Activated CD8-positive, alpha-beta T cell treated with anti-CD3 and anti-CD28 coated beads for 36 hours (primary cell): Measurements from ENCODE around the gene LANCL2. TPM values are rescaled to one million over a fixed set of nuclear protein-coding genes. Genes with fewer than 3 reads are reported as not detected.
A peak's percentile ranks its signal among the peaks of the same experiment; 100 is the strongest.
"Not testable (repeated sequence)": the region's sequence is repeated elsewhere in the genome, so short reads cannot be mapped to it uniquely, and the experiment has no call there.

Experiments
- ATAC-seq: fragments of 200-7000 bp; cut with Tn5 transposase; one replicate; pipeline ENCODE4 v1.10.0; 2021; ENCODE audit warnings: mild to moderate bottlenecking, moderate library complexity
- CTCF ChIA-PET: fragments of 350-600 bp; sonication (Branson Sonifier 250); formaldehyde crosslinking; loops from one replicate; lab custom pipeline; 2021; ENCODE audit warnings: antibody characterized with exemption; lab: Charles Lee
- POLR2A ChIA-PET: fragments of 350-600 bp; sonication (Branson Sonifier 250); formaldehyde crosslinking; loops from one replicate; lab custom pipeline; 2021; ENCODE audit warnings: antibody characterized with exemption; lab: Charles Lee
- DNase-seq: peaks from one replicate; pipeline ENCODE4 v3.0.0-alpha.2; 2020
- H3K27ac Mint-ChIP-seq: one replicate; pipeline ENCODE4 v1.8.0; 2021; ENCODE audit warnings: mild to moderate bottlenecking, mixed read lengths
- H3K27me3 Mint-ChIP-seq: one replicate; pipeline ENCODE4 v1.8.0; 2021; ENCODE audit warnings: mixed read lengths
- H3K36me3 Mint-ChIP-seq: one replicate; pipeline ENCODE4 v1.8.0; 2021; ENCODE audit warnings: low read depth, mixed read lengths
- H3K4me1 Mint-ChIP-seq: one replicate; pipeline ENCODE4 v1.8.0; 2021; ENCODE audit warnings: low read depth, mixed read lengths
- H3K4me3 Mint-ChIP-seq: one replicate; pipeline ENCODE4 v1.8.0; 2021; ENCODE audit warnings: mild to moderate bottlenecking, moderate library complexity, mixed read lengths
- H3K9me3 Mint-ChIP-seq: one replicate; pipeline ENCODE4 v1.8.0; 2021; ENCODE audit warnings: mixed read lengths
- CTCF ChIP-seq: fragments of 200-600 bp; IDR thresholded peaks from one replicate; pipeline ENCODE4 v1.8.0; 2022; ENCODE audit warnings: antibody characterized with exemption, mild to moderate bottlenecking
- intact Hi-C: fragments of 100-400 bp; cut with micrococcal nuclease; formaldehyde crosslinking; loops from one replicate; pipeline ENCODE4 v1.10.0; 2022
- total RNA-seq, 2 experiments: library from RNA; stranded (reverse); gene quantifications; one replicate each; pipeline ENCODE4 v1.2.3, GENCODE V29; 2021

The LANCL2 gene
- total RNA-seq, 2 experiments from 2014 or later: 10.7 to 10.8 TPM

- intact Hi-C loops: no loop called here
- POLR2A ChIA-PET: interaction anchor here (1.0 kb wide), 1 partner anchor 65 kb away, joined by 4 read pairs; no protein-coding TSS in a partner anchor
- TF ChIP-seq CTCF: no peak
- DNase-seq (peak; percentile 17), ATAC-seq (peak; percentile 69)
- Mint-ChIP-seq H3K36me3 (peaks cover 26% of the 10 kb centered on the region), H3K27me3 (no peaks in the 10 kb centered on the region), H3K4me1 (peaks cover 44% of the 10 kb centered on the region), H3K27ac (peak overlapping the region; percentile 65), H3K4me3 (no peak overlapping the region), H3K9me3 (no peaks in the 10 kb centered on the region)
- CTCF ChIA-PET: interaction anchor here (1.4 to 2.5 kb wide), 2 partner anchors 125 to 171 kb away, joined by 3 to 11 read pairs; no protein-coding TSS in a partner anchor
Observed at GRCh38 chr7:55469271-55469681, 104.1 kb downstream of the LANCL2 start.

GRCh38 chr7:55469721-55470120, 104.6 kb downstream of the LANCL2 start:
- TF ChIP-seq CTCF: no peak
- intact Hi-C loops: no loop called here
- peaks cover 22% of the 10 kb centered on the region for H3K36me3 Mint-ChIP-seq
- H3K4me1 Mint-ChIP-seq: peaks cover 47% of the 10 kb centered on the region
- POLR2A ChIA-PET: interaction anchor here (1.0 kb wide), 1 partner anchor 64 kb away, joined by 4 read pairs; no protein-coding TSS in a partner anchor
- ATAC-seq (no peak), DNase-seq (no peak)
- H3K27me3 Mint-ChIP-seq: no peaks in the 10 kb centered on the region
- CTCF ChIA-PET: interaction anchor here (0.9 to 2.5 kb wide), 3 partner anchors 110 to 170 kb away, joined by 3 to 11 read pairs (median 3); no protein-coding TSS in a partner anchor
- H3K27ac Mint-ChIP-seq: peak overlapping the region; percentile 65
- no peaks in the 10 kb centered on the region for H3K9me3 Mint-ChIP-seq
- no peak overlapping the region for H3K4me3 Mint-ChIP-seq

GRCh38 chr7:55470261-55470660, 105.1 kb downstream of the LANCL2 start:
- H3K36me3 Mint-ChIP-seq: peaks cover 17% of the 10 kb centered on the region
- DNase-seq (no peak), ATAC-seq (no peak)
- intact Hi-C loops: no loop called here
- peaks cover 52% of the 10 kb centered on the region for H3K4me1 Mint-ChIP-seq
- peak overlapping the region; percentile 79 for H3K27ac Mint-ChIP-seq
- CTCF ChIA-PET: interaction anchor here (0.9 kb wide), 1 partner anchor 110 kb away, joined by 3 read pairs; no protein-coding TSS in a partner anchor
- POLR2A ChIA-PET: no interaction called here
- TF ChIP-seq CTCF: no peak
- H3K9me3 Mint-ChIP-seq: no peaks in the 10 kb centered on the region
- no peaks in the 10 kb centered on the region for H3K27me3 Mint-ChIP-seq
- H3K4me3 Mint-ChIP-seq: no peak overlapping the region

- ATAC-seq, POLR2A ChIA-PET, intact Hi-C loops, DNase-seq, CTCF ChIA-PET, H3K4me3 Mint-ChIP-seq, H3K27me3 Mint-ChIP-seq, H3K9me3 Mint-ChIP-seq, H3K27ac Mint-ChIP-seq: not testable (repeated sequence)
- Mint-ChIP-seq H3K4me1 (peaks cover 61% of the 10 kb centered on the region), H3K36me3 (peaks cover 13% of the 10 kb centered on the region)
Observed at GRCh38 chr7:55471594-55471993, 106.5 kb downstream of the LANCL2 start.

- H3K4me1 Mint-ChIP-seq: peaks cover 66% of the 10 kb centered on the region
- CTCF ChIA-PET, H3K27ac Mint-ChIP-seq: not testable (repeated sequence)
Observed at GRCh38 chr7:55472406-55472805, 107.3 kb downstream of the LANCL2 start.

More at GRCh38 chr7:55472406-55472805, 107.3 kb downstream of the LANCL2 start:
- H3K36me3 Mint-ChIP-seq, H3K9me3 Mint-ChIP-seq, H3K27me3 Mint-ChIP-seq, DNase-seq, H3K4me3 Mint-ChIP-seq, POLR2A ChIA-PET, intact Hi-C loops: not testable (repeated sequence)
- ATAC-seq: peak; percentile 61
